Measurements from ENCODE around the gene DGUOK. TPM values are rescaled to one million over a fixed set of nuclear protein-coding genes. Genes with fewer than 3 reads are reported as not detected.

Gene DGUOK
- total and polyA plus RNA-seq, 2 experiments from 2014 or later: 68.4 to 287 TPM

- Histone ChIP-seq H3K4me2 (0 out of 2 replicates have a peak overlapping the region, but pooled peaks have one; percentile 2), H3K27ac (ENCODE audit: low read depth) (no peak overlapping the region), H3K79me2 (replicated peaks; ENCODE audit: insufficient read depth) (peaks cover 74% of the 10 kb centered on the region), H3K27me3 (ENCODE audit: insufficient read depth) (no peaks in the 10 kb centered on the region), H3K4me3 (no peak overlapping the region), H4K20me1 (replicated peaks; ENCODE audit: insufficient read depth) (peaks cover 33% of the 10 kb centered on the region), H3K4me1 (ENCODE audit: insufficient read depth) (peaks cover 56% of the 10 kb centered on the region), H3K36me3 (ENCODE audit: insufficient read depth) (no peaks in the 10 kb centered on the region; the same call in 1 of the 2 replicates), H2AFZ (no peak overlapping the region), H3F3A (replicated peaks; ENCODE audit: low read depth) (no peaks in the 10 kb centered on the region), H3K9me2 (ENCODE audit: insufficient read depth) (peaks cover 4% of the 10 kb centered on the region; the same call in 1 of the 2 replicates)
- H3K36me3 Mint-ChIP-seq (ENCODE audit: low read depth): peaks cover 13% of the 10 kb centered on the region
- peaks cover 21% of the 10 kb centered on the region for H3K27me3 Mint-ChIP-seq (ENCODE audit: insufficient read depth, low read depth, poor library complexity)
- H3K9me3 Mint-ChIP-seq: no peaks in the 10 kb centered on the region
- no peak for DNase-seq (ENCODE audit: low spot score)
- H3K27ac Mint-ChIP-seq: peak overlapping the region; percentile 11; the same call in 1 of the 2 replicates
- ATAC-seq: no peak
- peaks cover 81% of the 10 kb centered on the region for H3K4me1 Mint-ChIP-seq
- TF ChIP-seq EZH2 (IDR thresholded peaks at IDR 0.05; ENCODE audit: low read depth, unreplicated experiment) (no peak), ETS1 (IDR thresholded peaks at IDR 0.05) (no peak), REST (IDR thresholded peaks at IDR 0.05; ENCODE audit: unreplicated experiment) (no peak), NANOG (IDR thresholded peaks at IDR 0.05; ENCODE audit: borderline replicate concordance) (no peak), JUNB (IDR thresholded peaks at IDR 0.05; ENCODE audit: unreplicated experiment) (no peak), CREB1 (CRISPR knock-in tag; IDR thresholded peaks at IDR 0.05; ENCODE audit: low read depth) (no peak), POLR2AphosphoS5 (IDR thresholded peaks at IDR 0.05; ENCODE audit: low read depth) (no peak), EZH2phosphoT487 (IDR thresholded peaks at IDR 0.05; ENCODE audit: unreplicated experiment) (no peak), STAT1 (IDR thresholded peaks at IDR 0.05; ENCODE audit: unreplicated experiment) (no peak), ZNF331 (CRISPR knock-in tag; IDR thresholded peaks at IDR 0.05; ENCODE audit: low read depth) (no peak)
- no peak overlapping the region; the same call in 2 of the 3 replicates for H3K4me3 Mint-ChIP-seq
Observed at GRCh38 chr2:74005786-74006185, 79.1 kb downstream of the DGUOK start.

GRCh38 chr2:74006459-74006858, 79.8 kb downstream of the DGUOK start:
- Mint-ChIP-seq H3K36me3 (ENCODE audit: low read depth) (peaks cover 13% of the 10 kb centered on the region), H3K4me3 (peak overlapping the region; percentile 27; the same call in 1 of the 3 replicates), H3K27ac (0 out of 2 replicates have a peak overlapping the region, but pooled peaks have one; percentile 18), H3K4me1 (peaks cover 74% of the 10 kb centered on the region), H3K27me3 (ENCODE audit: insufficient read depth, low read depth, poor library complexity) (peaks cover 19% of the 10 kb centered on the region), H3K9me3 (no peaks in the 10 kb centered on the region)
- Histone ChIP-seq H3K4me3 (no peak overlapping the region), H3K36me3 (ENCODE audit: insufficient read depth) (no peaks in the 10 kb centered on the region; the same call in 1 of the 2 replicates), H3F3A (replicated peaks; ENCODE audit: low read depth) (no peaks in the 10 kb centered on the region), H3K4me2 (peak overlapping the region; percentile 2; the same call in 1 of the 2 replicates), H3K9me2 (ENCODE audit: insufficient read depth) (peaks cover 4% of the 10 kb centered on the region; the same call in 1 of the 2 replicates), H3K4me1 (ENCODE audit: insufficient read depth) (peaks cover 51% of the 10 kb centered on the region), H3K79me2 (replicated peaks; ENCODE audit: insufficient read depth) (peaks cover 76% of the 10 kb centered on the region), H4K20me1 (replicated peaks; ENCODE audit: insufficient read depth) (peaks cover 33% of the 10 kb centered on the region), H3K27me3 (ENCODE audit: insufficient read depth) (no peaks in the 10 kb centered on the region), H2AFZ (no peak overlapping the region), H3K27ac (ENCODE audit: low read depth) (0 out of 2 replicates have a peak overlapping the region, but pooled peaks have one; percentile 14)
- DNase-seq (ENCODE audit: low spot score) (peak; percentile 67), ATAC-seq (peak; percentile 6)
- TF ChIP-seq EZH2phosphoT487 (IDR thresholded peaks at IDR 0.05; ENCODE audit: unreplicated experiment) (no peak), NANOG (IDR thresholded peaks at IDR 0.05; ENCODE audit: borderline replicate concordance) (no peak)

Data from GM23338 (cell line).